ENCODE data around the gene IL36G.

Gene IL36G

GRCh38 chr2:112973156-112973555, 4.7 kb upstream of the IL36G start:
- TF ChIP-seq, protein P1, sequence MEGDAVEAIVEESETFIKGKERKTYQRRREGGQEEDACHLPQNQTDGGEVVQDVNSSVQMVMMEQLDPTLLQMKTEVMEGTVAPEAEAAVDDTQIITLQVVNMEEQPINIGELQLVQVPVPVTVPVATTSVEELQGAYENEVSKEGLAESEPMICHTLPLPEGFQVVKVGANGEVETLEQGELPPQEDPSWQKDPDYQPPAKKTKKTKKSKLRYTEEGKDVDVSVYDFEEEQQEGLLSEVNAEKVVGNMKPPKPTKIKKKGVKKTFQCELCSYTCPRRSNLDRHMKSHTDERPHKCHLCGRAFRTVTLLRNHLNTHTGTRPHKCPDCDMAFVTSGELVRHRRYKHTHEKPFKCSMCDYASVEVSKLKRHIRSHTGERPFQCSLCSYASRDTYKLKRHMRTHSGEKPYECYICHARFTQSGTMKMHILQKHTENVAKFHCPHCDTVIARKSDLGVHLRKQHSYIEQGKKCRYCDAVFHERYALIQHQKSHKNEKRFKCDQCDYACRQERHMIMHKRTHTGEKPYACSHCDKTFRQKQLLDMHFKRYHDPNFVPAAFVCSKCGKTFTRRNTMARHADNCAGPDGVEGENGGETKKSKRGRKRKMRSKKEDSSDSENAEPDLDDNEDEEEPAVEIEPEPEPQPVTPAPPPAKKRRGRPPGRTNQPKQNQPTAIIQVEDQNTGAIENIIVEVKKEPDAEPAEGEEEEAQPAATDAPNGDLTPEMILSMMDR (conservative IDR thresholded peaks at IDR 0.05) = no peak
- TF ChIP-seq ZFX (IDR thresholded peaks at IDR 0.05) = no peak
- H3K27ac ChIP-seq = no peak overlapping the region

GRCh38 chr2:112979731-112980130, 1.9 kb downstream of the IL36G start:
- no peak overlapping the region for H3K27ac ChIP-seq
- TF ChIP-seq, protein P1 (conservative IDR thresholded peaks at IDR 0.05) = no peak
- TF ChIP-seq ZFX (IDR thresholded peaks at IDR 0.05) = no peak

GRCh38 chr2:112980537-112980936, 2.7 kb downstream of the IL36G start:
- H3K27ac ChIP-seq = no peak overlapping the region
- TF ChIP-seq, protein P1 (conservative IDR thresholded peaks at IDR 0.05) = no peak
- no peak for TF ChIP-seq ZFX (IDR thresholded peaks at IDR 0.05)

DNA sequence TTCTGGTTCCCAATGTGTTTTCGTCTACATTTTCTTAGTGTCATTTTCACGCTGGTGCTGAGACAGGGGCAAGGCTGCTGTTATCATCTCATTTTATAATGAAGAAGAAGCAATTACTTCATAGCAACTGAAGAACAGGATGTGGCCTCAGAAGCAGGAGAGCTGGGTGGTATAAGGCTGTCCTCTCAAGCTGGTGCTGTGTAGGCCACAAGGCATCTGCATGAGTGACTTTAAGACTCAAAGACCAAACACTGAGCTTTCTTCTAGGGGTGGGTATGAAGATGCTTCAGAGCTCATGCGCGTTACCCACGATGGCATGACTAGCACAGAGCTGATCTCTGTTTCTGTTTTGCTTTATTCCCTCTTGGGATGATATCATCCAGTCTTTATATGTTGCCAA, 7.3 kb downstream of the IL36G start:
- no peak overlapping the region for H3K27ac ChIP-seq
- TF ChIP-seq, protein P1 (conservative IDR thresholded peaks at IDR 0.05) = no peak
- TF ChIP-seq ZFX (IDR thresholded peaks at IDR 0.05) = no peak

- H3K27ac ChIP-seq = no peak overlapping the region
- TF ChIP-seq, protein P1 (conservative IDR thresholded peaks at IDR 0.05) = no peak
These were observed 11.8 kb downstream of the IL36G start for GRCh38 chr2:112989611-112990010.

DNA sequence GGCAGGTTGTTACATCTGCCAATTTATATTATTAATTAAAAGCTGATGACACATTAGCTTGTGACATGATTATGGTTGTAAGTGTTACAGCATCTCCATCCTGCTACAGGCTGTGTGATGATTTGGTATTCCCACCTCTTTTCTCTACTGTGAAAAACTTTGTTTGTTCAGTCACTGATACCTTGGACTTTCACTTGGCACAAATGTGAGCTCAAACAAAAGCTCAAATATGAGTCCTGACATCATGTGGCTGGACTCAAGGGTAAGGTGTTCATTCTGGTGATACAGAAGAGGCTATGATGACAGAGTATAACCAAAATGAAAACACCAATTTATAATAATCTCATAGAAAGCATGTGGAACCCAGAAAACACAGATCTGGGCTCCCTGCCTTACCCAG, 16.0 kb downstream of the IL36G start:
- H3K27ac ChIP-seq = no peak overlapping the region
- TF ChIP-seq, protein P1 (conservative IDR thresholded peaks at IDR 0.05) = no peak
- TF ChIP-seq ZFX (IDR thresholded peaks at IDR 0.05) = no peak

- TF ChIP-seq, protein P1 (conservative IDR thresholded peaks at IDR 0.05) = no peak
- no peak for TF ChIP-seq ZFX (IDR thresholded peaks at IDR 0.05)
- H3K27ac ChIP-seq = no peak overlapping the region
These were observed 16.8 kb downstream of the IL36G start for GRCh38 chr2:112994648-112995047.

Data from C4-2B (cell line).